Coronary artery (tissue), 2 donors: Measurements from ENCODE around the gene WBP2.

Experiments
- DNase-seq: peaks from one replicate; pipeline ENCODE4 v3.0.0-alpha.2; 2017; ENCODE audit warnings: low spot score
- H3K27ac ChIP-seq, 2 donors: fragments of 200-600 bp; sonication (generic); one replicate each; pipeline ENCODE4 v1.5.1; 2016 to 2019
- H3K4me3 ChIP-seq: fragments of 200-600 bp; sonication (generic); 2 replicates; pipeline ENCODE4 v1.5.1; 2016; ENCODE audit warnings: mild to moderate bottlenecking, moderate library complexity
- TF ChIP-seq, protein P1 (sequence below): fragments of 200-600 bp; sonication (generic); IDR thresholded peaks from one replicate; pipeline ENCODE4 v1.5.1; 2019; ENCODE audit warnings: antibody characterized with exemption

WBP2 gene

DNA sequence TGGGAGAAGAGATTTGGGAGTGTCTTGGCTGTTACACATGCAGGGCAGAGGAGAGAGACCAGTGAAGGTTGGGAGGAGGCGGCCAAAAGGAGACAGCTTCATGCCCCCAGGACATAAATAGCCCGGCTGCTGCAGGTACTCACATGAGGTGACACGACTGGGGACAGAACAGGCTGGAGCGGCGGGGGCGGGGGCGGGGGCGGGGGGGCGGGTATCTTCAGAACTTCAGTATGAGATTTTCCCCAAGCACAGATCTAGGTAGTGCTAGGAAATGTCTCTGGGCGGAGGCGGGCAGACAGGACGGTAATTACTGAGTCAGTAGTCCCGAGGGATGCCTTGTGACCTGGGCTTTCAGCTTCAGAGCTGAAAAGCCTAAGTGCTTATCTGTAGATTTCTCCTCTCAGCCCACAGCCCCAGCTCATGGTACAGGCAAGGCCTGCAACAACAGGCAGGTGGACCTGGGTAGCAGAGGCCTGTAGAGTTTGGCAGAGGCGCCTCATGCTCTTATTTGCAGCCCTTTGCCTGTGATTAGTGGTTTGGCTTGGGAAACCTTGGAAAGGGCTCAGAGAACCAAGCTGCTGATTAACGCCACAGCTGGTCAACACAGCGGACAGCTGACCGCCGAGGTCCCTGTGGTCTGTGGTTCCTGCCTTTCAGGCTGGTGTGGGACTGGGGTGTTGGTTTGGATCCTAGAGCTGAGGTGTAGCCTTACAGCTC, 46.1 kb downstream of the WBP2 start:
- Histone ChIP-seq H3K27ac (peak overlapping the region; percentile 42 to 72), H3K4me3 (peak overlapping the region; percentile 18)
- DNase-seq = peak; percentile 80
- TF ChIP-seq, protein P1, sequence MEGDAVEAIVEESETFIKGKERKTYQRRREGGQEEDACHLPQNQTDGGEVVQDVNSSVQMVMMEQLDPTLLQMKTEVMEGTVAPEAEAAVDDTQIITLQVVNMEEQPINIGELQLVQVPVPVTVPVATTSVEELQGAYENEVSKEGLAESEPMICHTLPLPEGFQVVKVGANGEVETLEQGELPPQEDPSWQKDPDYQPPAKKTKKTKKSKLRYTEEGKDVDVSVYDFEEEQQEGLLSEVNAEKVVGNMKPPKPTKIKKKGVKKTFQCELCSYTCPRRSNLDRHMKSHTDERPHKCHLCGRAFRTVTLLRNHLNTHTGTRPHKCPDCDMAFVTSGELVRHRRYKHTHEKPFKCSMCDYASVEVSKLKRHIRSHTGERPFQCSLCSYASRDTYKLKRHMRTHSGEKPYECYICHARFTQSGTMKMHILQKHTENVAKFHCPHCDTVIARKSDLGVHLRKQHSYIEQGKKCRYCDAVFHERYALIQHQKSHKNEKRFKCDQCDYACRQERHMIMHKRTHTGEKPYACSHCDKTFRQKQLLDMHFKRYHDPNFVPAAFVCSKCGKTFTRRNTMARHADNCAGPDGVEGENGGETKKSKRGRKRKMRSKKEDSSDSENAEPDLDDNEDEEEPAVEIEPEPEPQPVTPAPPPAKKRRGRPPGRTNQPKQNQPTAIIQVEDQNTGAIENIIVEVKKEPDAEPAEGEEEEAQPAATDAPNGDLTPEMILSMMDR = no peak

DNA sequence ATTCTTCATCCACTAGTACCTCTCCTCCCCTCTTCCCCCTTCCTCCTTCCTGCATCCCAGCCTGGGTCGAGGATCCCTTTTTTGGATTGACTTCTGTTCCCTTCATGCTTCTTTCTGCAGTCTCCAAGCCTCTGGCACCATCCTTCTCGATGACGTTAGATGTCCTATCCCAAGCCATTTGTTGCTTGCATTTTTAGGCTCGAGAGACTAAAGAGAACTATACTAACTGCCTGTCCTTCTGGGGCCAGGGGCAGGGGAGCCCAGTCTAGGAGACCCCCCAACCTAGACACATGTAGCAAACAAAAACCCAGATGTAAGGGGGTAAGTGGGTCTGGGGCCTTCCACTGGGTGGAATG, 46.6 kb downstream of the WBP2 start:
- TF ChIP-seq, protein P1 = no peak
- no peak for DNase-seq
- Histone ChIP-seq H3K27ac (peak overlapping the region in 1 of 2 donors; percentile 72), H3K4me3 (no peak overlapping the region)

DNA sequence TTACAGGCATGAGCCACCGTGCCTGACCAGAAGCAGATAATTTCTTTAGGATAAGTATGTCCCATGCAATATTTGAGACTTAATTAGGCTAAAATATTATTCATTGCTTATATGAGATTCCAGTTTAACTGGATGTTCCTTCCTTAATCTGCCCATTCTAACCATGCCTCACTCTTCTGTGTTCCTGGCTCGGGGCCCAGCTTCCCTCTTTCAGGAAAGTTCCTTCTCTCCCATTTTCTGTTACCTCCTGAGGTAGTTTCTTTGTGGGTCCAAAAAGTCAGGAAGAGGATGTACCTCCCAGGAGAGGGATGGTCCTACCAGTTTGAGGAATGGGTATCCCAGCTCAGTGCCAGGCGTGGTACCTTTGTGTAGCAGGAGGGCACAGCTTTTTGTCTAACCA, 47.3 kb downstream of the WBP2 start:
- TF ChIP-seq, protein P1 = no peak
- no peak for DNase-seq
- Histone ChIP-seq H3K4me3 (no peak overlapping the region), H3K27ac (peak overlapping the region in 1 of 2 donors; percentile 72)

DNA sequence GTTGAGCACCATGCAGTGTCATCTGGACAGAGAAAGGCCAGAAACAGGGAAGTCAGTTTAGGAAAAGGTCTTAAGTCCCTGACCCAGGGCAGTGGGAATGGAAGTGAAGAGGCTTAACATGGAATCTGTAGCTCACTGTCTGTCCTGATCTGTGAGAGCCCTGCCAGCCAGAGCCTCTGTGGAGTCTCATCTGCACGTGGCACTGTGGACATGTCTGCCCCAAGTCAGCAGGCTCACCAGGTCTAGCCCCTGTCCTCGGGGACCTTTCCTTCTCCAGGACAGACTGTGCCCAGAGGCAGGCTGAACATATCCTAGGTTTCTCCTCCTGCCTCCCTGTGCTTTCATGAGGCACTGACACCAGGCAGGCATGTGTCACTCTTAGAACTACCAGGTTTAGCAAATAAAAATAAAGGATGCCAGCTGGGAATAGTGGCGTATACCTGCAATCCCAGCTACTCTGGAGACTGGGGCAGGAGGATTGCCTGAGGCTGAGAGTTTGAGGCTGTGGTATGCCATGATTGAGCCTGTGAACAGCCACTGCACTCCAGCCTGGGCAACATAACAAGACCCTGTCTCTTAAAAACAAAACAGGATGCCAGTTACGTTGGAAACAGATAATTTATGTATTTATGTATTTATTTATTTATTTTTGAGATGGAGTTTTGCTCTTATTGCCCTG, 48.2 kb downstream of the WBP2 start:
- no peak for DNase-seq
- H3K4me3 ChIP-seq = no peak overlapping the region
- TF ChIP-seq, protein P1 = no peak
- H3K27ac ChIP-seq = no peak overlapping the region

DNA sequence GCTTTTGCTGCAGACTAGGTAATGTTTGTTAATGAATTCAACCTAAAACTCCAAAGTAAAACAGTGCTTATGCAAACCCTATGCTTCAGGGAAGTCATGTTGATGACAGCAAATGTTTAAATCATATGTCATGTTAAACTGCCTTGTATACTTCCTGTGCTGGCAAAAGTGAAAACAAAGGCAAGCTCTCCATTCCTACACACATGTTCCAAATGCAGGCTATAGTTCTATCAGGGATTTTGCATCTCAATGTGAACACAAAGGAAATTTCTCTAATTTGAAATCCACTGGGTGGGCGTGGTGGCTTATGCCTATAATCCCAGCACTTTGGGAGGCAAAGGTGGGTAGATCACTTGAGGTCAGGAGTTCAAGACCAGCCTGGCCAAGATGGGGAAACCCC, 51.3 kb downstream of the WBP2 start:
- TF ChIP-seq, protein P1 = no peak
- Histone ChIP-seq H3K4me3 (no peak overlapping the region), H3K27ac (no peak overlapping the region)
- DNase-seq = no peak

DNA sequence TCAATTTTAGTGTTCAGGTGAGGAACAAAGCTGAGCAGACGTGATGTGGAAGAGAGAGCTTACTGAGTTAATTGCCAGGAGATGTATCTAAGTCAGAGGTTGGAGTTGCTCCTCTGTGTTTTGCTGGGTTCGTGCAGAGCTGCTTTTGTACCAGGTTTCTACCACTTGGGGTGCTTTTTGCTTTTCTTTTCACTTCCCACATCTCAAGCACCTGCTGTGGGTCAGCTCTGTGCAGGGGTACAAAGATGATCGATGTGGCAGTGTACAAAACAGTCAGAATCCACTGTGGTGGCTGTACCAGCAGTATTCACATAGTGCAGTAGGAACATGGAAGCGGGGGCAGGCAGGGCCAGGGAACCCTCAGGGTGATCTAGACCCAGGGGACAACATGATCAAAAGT, 55.7 kb downstream of the WBP2 start:
- no peak for DNase-seq
- Histone ChIP-seq H3K4me3 (no peak overlapping the region), H3K27ac (no peak overlapping the region)
- TF ChIP-seq, protein P1 = no peak
